Activated CD8-positive, alpha-beta memory T cell treated with anti-CD3 and anti-CD28 coated beads for 24 hours (primary cell): ENCODE measurements around the gene DUSP15.
"Not testable (repeated sequence)": the region's sequence is repeated elsewhere in the genome, so short reads cannot be mapped to it uniquely, and the experiment has no call there.

Experiments used
- DNase-seq: peaks from one replicate; pipeline ENCODE4 v3.0.0-alpha.2; 2020

The DUSP15 gene

DNA sequence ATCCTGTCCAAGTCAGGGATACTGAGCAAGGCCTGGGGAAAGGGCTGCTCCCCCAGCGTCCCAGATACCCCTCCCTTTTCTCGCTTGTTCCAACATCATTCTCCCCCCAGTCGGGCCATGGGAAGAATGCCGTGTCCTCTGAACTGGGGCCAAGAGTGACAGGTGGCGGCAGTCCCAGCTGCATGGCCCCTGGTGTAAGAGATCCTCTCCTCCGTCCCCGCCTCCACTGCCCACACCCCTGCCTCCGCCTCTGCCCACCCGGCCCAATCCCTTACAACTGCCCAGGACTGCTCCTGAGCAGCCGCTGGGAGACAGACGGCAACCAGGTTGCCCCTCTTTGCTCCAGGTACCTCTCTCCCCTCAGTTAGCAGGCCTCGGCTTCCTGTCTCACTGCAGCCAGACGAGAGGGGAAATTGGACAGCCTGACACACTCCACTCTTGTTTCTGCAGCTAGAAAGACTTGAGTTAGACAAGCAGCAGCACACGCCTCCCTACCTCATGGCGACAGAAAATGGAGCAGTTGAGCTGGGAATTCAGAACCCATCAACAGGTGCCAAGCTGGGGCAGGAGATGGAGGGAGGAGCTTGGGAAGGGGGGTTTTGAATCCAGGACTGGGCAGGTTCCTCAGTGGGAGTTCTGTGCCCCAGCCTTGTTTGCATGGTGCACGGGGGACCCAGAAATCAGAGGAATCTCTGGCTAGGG is 51.1 kb downstream of the DUSP15 start, which contains the start of gene MYLK2:
Gene MYLK2 (plus strand): TSS at position 274 of the 702 bp plus-strand sequence. CDS start 225 bp downstream, at position 499.
- DNase-seq = no peak

DNA sequence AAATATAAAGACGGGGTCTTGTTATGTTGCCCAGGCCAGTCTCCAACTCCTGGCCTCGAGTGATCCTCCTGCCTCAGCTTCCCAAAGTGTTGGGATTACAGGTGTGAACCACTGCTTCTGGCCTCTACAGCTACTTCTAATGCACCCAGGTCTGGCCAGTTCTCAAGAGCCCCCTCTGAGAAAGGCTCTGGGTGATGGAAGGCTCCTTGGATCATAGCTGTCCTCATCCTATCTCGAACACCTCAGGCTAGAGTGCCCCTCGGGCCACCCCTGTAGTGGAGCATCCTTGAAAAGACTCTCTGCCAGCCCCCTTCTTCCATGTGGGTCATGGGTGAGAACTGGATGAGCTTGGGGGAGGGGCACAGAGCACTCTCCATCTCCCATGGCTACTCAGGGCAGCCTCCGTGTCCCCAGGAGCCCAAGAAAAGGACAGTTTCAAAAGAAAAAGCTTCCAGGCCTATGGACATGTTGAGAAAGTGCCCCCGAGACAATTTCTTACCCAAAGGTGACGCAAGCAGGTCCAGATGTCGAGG is 51.9 kb downstream of the DUSP15 start:
- no peak for DNase-seq

DNA sequence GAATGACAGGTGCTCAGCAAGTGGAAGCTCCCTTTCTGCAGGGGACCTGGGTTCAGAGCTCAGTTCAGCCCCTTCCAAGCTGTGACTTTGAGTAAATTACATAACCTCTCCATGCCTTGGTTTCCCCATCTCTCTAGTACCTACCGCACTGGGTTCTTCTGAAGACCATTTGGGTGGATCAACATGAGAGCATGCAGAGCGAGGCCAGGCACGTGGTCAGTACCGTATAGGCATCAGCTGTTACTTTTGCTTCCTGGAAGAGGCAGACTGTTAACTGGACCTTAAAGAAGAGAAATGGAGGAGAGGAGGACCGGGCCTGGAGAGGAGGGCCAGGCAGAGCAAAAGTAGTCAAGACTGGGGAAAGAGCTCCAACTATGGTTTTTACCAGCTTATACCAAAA is 52.9 kb downstream of the DUSP15 start:
- no peak for DNase-seq

DNA sequence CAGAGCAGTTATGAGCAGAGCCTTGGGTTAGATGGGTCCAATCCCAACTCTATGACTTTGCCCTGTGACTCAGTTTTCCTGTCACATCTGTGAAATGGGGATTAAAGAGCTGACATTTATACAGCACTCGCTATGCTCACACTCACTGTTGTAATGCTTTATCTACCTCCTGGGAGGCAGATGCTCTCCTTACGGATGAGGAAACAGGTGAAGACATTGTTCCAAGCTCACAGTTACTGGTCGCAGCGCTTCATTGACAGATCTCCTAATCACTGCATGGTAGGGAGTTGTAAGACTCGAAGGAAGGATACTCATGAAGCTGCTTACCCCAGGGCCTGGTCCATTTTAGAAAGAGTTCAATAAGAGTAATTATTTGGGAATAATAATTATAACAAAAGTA is 54.1 kb downstream of the DUSP15 start:
- no peak for DNase-seq

DNA sequence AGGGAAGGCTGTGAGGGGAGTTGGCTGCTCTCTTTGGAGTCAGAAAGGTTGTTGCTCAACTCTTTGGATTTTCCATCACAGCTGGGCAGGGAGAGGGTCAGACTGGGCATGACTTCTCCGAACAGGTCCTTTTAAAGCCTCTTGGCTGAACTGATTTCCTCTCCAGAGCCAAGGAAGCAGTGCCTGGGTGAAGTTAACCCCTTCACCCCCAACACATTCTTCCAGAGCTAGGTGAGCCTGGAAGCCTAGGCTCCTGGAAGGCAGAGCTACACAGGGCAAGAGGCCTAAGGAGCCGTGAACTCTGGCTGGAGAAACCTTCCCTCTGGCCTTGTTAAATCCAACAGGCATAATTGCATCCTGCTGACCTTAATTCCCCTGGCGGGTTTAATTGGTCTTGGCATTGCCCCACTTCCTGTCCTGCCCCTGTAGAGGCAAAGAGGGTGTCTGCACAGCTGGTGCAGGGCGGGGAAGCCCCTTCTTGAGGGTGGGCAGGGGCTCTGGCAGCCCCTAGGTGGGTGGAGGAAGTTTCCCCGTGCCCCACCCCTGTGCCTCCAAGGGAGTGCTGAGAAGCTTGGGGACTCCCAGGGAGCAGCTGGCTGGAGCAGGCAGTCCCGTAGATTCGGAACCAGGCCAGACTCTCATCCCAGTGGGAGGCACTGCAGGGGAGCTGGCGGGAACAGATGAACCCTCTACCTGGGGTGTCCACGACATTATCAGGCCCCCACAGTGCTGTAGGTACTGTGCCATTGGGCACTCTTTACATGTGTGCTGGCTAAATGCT is 54.7 kb downstream of the DUSP15 start:
- no peak for DNase-seq

DNA sequence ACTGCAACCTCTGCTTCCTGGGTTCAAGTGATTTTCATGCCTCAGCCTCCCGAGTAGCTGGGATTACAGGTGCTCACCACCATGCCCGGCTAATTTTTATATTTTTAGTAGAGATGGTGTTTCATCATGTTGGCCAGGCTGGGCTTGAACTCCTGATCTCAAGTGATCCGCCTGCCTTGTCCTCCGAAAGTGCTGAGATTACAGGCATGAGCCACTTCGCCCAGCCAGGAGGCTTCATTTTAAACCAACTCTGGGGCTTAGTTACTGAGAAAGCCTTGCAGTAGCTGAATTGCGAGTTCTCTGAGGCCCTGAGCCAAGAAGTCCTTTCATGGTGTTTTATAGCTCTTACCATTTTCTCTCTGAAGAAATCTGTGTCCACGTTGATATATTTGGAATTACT is 56.2 kb downstream of the DUSP15 start:
- not testable (repeated sequence) for DNase-seq

DNA sequence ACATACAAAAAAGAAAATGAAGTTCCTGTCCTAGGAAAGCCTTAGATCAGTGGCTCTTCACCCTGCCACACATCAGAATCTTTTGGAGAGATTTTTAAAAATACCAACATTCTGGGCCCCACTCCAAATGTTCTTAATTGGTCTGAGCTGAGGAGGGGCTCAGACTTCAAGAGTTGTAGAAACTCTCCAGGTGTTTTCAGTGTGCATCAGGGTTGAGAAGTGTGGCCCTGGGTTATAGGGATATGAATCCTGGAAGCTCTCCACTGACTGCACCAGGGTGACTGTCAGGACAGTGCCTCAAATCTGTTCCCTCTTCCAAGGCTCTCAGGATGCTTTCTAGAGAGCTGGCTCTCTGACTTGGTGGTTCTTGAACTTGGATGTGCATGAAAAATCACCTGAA is 56.7 kb downstream of the DUSP15 start:
- DNase-seq = no peak

DNA sequence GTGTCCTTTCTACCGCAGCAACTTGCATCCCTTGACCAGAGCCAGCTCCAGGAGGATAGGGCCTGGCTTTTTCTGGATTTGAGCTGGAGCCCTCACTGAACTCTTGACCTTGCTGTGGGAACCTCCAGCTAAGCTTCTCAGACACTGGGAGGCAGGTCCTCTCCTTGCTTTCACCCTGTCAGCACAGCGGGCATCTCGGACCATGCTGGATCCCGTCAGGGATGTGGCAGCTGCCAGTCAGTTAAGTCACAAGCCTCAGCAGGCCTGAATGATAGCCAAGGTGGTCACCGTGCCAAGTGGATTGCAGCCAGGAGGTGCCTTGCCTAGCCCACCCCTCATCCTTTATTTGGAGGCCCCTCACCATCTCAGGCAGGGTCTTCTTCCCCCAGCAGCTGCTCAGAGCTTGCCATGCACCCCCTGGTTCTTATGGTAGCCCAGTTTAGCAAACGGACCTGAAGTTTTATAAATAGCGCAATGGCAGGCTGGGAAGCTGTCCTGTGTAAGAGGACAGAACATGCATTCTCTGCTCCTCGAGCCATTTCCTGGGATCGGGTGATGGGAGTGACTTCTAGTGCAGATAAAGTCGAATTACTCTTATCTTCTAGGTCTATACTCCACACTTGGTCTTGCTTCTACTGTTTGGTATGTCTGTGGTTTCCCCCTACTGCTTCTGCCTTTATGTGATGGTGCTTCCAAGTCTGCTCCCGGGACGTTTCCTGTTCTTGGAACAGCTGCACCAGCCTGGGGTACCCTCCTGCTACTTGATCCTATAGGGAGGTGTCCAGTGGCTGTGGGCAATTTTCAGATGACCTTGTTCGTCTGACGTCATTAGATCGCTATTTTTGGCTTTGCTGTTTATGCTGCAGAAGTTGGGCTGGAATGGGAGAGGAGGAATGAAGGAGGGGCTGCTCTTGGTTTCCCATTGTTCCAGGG is 58.3 kb downstream of the DUSP15 start:
- peak; percentile 40 for DNase-seq

DNA sequence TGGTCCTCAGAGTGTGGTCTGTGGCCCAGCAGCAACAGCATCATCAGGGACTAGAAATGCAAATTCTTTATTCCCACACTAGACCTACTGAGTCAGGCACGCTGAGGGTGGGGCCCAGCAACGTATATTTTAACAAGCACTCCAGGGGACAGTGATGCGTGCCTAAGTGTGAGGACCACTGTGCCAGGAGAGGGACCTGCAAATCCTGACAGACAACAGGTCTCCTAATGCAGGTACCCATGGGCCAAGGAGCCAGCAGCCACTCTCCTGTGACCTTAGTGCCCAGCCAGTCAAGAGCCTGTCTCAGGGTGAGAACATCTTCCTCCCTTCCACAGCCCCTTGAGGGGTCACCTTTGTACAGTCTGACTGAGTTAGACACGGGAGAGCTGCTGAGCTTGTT is 59.1 kb downstream of the DUSP15 start:
- DNase-seq = peak; percentile 26
